AG10803 (cell line): Measurements from ENCODE around the gene ARHGEF12.
A peak's percentile ranks its signal among the peaks of the same experiment; 100 is the strongest.

Experiments used
- DNase-seq: peaks from one replicate; pipeline ENCODE4 v3.0.0; 2010; ENCODE audit warnings: low read depth
- H3K4me3 ChIP-seq: 2 replicates; pipeline ENCODE4 v1.5.1; 2011; ENCODE audit warnings: mild to moderate bottlenecking, low read length, control low read depth
- CTCF ChIP-seq: conservative IDR thresholded peaks from 2 replicates; pipeline ENCODE4 v1.5.1; 2011; ENCODE audit warnings: mild to moderate bottlenecking, low read length, control low read depth, inconsistent platforms

ARHGEF12 gene

DNA sequence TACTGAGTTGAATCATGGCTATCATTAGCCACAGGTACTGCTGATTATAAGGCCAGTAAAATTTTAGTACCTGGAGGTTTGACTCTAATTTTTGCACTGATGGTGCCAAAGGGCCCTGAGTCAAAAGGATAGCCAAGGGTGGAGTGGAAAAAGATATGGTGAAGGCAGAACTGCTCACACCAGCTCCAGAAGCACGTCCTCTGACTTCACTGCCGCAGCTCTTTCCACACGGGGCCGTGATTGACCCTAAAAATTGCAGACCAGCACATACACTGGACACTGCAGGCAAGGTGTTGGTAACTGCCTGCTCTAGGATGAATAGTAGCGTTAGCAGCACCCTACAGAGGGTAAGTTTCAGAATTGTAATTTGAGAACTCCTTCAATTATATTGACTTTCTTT lies 149.9 kb downstream of the ARHGEF12 start:
- TF ChIP-seq CTCF, result no peak

GRCh38 chr11:120489799-120490198 lies 153.6 kb downstream of the ARHGEF12 start:
- TF ChIP-seq CTCF, result no peak
- DNase-seq, result no peak

More for the DNA sequence above, 149.9 kb downstream of the ARHGEF12 start:
- DNase-seq, result no peak
- no peak overlapping the region for H3K4me3 ChIP-seq

DNA sequence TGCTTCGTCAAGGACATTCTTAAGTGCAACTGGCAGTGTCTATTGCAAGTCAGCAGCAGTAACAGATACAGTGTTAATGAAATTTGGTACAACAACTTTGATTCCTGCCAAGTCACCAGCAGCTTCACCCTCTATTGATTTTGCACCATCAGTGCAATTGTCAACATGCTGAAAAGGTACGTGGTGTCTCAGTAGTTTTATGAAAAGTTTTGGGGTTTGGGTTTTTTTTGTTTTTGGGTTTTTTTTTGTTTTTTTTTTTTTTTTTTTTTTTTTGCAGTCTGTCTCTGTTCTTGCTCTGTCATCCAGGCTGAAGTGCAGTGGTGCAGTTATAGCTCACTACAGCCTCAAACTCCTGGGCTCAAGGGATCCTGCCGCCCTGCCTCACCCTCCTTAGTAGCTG lies 156.3 kb downstream of the ARHGEF12 start:
- H3K4me3 ChIP-seq, result no peak overlapping the region
- no peak for TF ChIP-seq CTCF
- no peak for DNase-seq

More at GRCh38 chr11:120489799-120490198, 153.6 kb downstream of the ARHGEF12 start:
- H3K4me3 ChIP-seq, result no peak overlapping the region

DNA sequence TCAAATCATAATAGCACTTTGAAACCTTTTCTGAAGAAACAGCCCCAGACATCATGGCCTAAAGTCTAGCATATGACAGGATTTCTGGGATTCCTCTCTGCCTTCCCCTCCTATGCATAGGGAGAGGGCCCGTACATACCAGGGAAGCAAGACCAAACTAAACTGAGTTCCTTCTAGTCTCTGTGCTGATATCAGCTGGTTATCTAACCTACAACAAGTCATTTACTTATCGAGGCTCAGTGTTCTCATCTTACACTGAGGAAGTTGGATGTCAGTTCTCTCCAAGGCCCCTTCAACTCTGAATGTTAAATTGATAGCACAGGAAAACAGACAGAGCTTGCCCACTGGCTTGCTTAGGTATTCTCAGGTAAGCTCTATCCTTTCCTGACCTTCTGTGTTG lies 158.4 kb downstream of the ARHGEF12 start:
- no peak overlapping the region for H3K4me3 ChIP-seq
- no peak for TF ChIP-seq CTCF
- no peak for DNase-seq

- H3K4me3 ChIP-seq, result no peak overlapping the region
- no peak for TF ChIP-seq CTCF
- no peak for DNase-seq
Measured at GRCh38 chr11:120499088-120499487, 162.9 kb downstream of the ARHGEF12 start.

- TF ChIP-seq CTCF, result no peak
- DNase-seq, result no peak
- no peak overlapping the region for H3K4me3 ChIP-seq
Measured at GRCh38 chr11:120499859-120500258, 163.6 kb downstream of the ARHGEF12 start.

DNA sequence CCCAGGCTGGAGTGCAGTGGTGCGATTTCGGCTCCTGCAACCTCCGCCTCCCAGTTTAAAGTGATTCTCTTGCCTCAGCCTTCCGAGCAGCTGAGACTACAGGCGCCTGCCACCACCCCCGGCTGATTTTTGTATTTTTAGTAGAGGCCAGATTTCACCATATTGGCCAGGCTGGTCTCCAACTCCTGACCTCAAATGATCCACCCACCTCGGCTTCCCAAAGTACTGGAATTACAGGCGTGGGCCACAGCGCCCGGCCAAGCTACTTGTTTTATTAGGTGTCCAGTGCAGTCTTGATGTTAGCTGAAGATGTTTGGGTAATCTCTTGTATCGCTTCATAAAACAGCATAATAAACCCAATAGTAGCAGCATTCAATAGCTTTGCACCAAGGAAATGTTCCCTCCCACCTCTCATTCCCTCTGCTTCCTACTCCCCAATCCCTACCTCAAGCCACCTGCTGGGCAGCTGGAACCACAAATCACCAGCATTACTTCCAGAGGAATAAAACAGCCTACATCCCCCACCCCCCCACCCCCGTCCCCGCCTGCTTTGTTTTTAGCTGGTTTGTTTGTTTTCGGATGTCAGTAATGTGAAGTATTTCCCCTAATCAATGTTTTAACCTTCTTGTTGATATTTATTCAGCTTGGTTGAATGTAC lies 164.3 kb downstream of the ARHGEF12 start:
- TF ChIP-seq CTCF, result no peak
- H3K4me3 ChIP-seq, result no peak overlapping the region
- peak; percentile 15 for DNase-seq
